Measurements from ENCODE around the gene JARID2. TPM values are rescaled to one million over a fixed set of nuclear protein-coding genes. Genes with fewer than 3 reads are reported as not detected.

JARID2 gene
- total and polyA plus RNA-seq, 9 of the 15 experiments (the other 6 are each of a cell fraction or from before 2014, with no cell fraction given): 5.0 to 29.0 (median 15.6) TPM

DNA sequence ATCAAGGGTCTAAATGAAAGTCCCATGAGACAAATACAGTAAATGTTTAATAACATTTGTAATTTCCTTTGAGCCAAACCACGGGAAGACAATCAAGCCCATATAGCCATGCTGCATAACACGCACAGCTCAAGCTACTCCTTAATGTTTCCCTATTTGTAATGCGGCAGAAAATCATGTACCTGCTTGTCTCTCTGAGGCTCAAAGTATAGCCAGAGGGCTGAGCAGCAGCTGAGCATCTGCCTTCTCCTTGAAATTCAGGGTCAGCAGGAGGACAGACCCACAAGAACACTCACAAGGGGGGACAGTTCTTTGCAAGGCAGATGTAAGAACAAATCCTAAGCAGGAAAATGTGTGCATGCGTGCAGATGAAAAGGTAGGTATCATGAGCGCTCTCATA lies 45.8 kb upstream of the JARID2 start:
- no peak overlapping the region for H3K4me2 ChIP-seq (ENCODE audit: insufficient read depth, low read length)
- intact Hi-C loops (cut with micrococcal nuclease): no loop called here
- H3K79me2 ChIP-seq (ENCODE audit: control insufficient read depth, insufficient read depth, low read length): no peaks in the 10 kb centered on the region
- no peaks in the 10 kb centered on the region for H3K27me3 ChIP-seq (ENCODE audit: control insufficient read depth in 2 of 2, insufficient read depth in 2 of 2, low read length in 2 of 2)
- ATAC-seq (no peak), FAIRE-seq (no peak), DNase-seq (ENCODE audit: extremely low read depth in 1 of 4, low spot score in 3 of 4) (no peak)
- H3K9ac ChIP-seq (ENCODE audit: insufficient read depth in 1 of 2, low read depth in 2 of 2, low read length in 2 of 2): no peak overlapping the region
- H3K4me1 ChIP-seq (replicated peaks in 1 of 2; ENCODE audit: control insufficient read depth in 2 of 2, insufficient read depth in 2 of 2, low read length in 2 of 2): no peaks in the 10 kb centered on the region
- no peak for TF ChIP-seq HNRNPH1 (optimal IDR thresholded peaks at IDR 0.05; ENCODE audit: low read depth, low read length)
- WGBS (ENCODE audit: insufficient coverage, low coverage, missing lambda C conversion rate): 63% methylated on average over 5 of the region's 5 CpGs
- no peaks in the 10 kb centered on the region for H4K20me1 ChIP-seq (replicated peaks; ENCODE audit: control insufficient read depth, insufficient read depth, low read length)
- POLR2A ChIA-PET: interaction anchor here (0.6 to 1.1 kb wide), 5 partner anchors 10 to 592 kb away, joined by 3 read pairs; no protein-coding TSS in a partner anchor
- H3K4me3 ChIP-seq: no peak overlapping the region
- H3K9me3 ChIP-seq (replicated peaks; ENCODE audit: control insufficient read depth, insufficient read depth, low read depth, low read length): no peaks in the 10 kb centered on the region
- in situ Hi-C loops (cut with MboI): no loop called here
- CTCF ChIA-PET (ENCODE audit: low intra/inter-chr PET ratio): no interaction called here
- no TSS peak for BruUV-seq (replicated peaks)
- H3K36me3 ChIP-seq (ENCODE audit: control insufficient read depth, insufficient read depth, low read length): no peaks in the 10 kb centered on the region
- no peaks in the 10 kb centered on the region for H3K9me1 ChIP-seq (ENCODE audit: control insufficient read depth, insufficient read depth, low read length)
- H2AFZ ChIP-seq (ENCODE audit: low read depth, low read length): peak overlapping the region; percentile 26; the same call in 1 of the 2 replicates
- no peak overlapping the region for H3K27ac ChIP-seq (ENCODE audit: extremely low read depth, low read depth, low read length)

GRCh38 chr6:15205321-15205720 lies 40.5 kb upstream of the JARID2 start:
- in situ Hi-C loops (cut with MboI): no loop called here

More at GRCh38 chr6:15205321-15205720, 40.5 kb upstream of the JARID2 start:
- H3K9me1 ChIP-seq (ENCODE audit: control insufficient read depth, insufficient read depth, low read length): no peaks in the 10 kb centered on the region
- no peak for ATAC-seq
- no peak overlapping the region; the same call in 1 of the 2 replicates for H2AFZ ChIP-seq (ENCODE audit: low read depth, low read length)
- no peaks in the 10 kb centered on the region for H3K36me3 ChIP-seq (ENCODE audit: control insufficient read depth, insufficient read depth, low read length)
- no peak for FAIRE-seq
- TF ChIP-seq TAF1 (IDR thresholded peaks at IDR 0.05; ENCODE audit: control insufficient read depth, extremely low read depth, insufficient read depth, low read length, severe bottlenecking): no peak
- TF ChIP-seq BRF1 (IDR thresholded peaks at IDR 0.05; ENCODE audit: borderline replicate concordance, extremely low read depth, insufficient read length): no peak
- TF ChIP-seq TAL1 (IDR thresholded peaks at IDR 0.05): no peak
- TF ChIP-seq, protein P1, sequence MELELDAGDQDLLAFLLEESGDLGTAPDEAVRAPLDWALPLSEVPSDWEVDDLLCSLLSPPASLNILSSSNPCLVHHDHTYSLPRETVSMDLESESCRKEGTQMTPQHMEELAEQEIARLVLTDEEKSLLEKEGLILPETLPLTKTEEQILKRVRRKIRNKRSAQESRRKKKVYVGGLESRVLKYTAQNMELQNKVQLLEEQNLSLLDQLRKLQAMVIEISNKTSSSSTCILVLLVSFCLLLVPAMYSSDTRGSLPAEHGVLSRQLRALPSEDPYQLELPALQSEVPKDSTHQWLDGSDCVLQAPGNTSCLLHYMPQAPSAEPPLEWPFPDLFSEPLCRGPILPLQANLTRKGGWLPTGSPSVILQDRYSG (tag; conservative IDR thresholded peaks at IDR 0.05; ENCODE audit: low read depth): no peak
- no peak for TF ChIP-seq SMAD1 (IDR thresholded peaks at IDR 0.05; ENCODE audit: low read depth, low read length, partially characterized antibody)
- no peak for TF ChIP-seq ETV1 (tag; conservative IDR thresholded peaks at IDR 0.05; ENCODE audit: low read depth)
- no peak for TF ChIP-seq CTBP1 (IDR thresholded peaks at IDR 0.05; ENCODE audit: borderline replicate concordance)
- no peak for TF ChIP-seq GATA2 (CRISPR knock-in tag; IDR thresholded peaks at IDR 0.05)
- no peak for TF ChIP-seq SIN3B (IDR thresholded peaks at IDR 0.05; ENCODE audit: low read depth)
- no peak for TF ChIP-seq MXI1 (IDR thresholded peaks at IDR 0.05; ENCODE audit: low read depth, low read length)
- no peak overlapping the region for H3K4me2 ChIP-seq (ENCODE audit: insufficient read depth, low read length)
- DNase-seq (ENCODE audit: extremely low read depth in 1 of 4, low spot score in 3 of 4): no peak
- H3K27me3 ChIP-seq (ENCODE audit: control insufficient read depth in 2 of 2, insufficient read depth in 2 of 2, low read length in 2 of 2): no peaks in the 10 kb centered on the region
- H3K79me2 ChIP-seq (ENCODE audit: control insufficient read depth, insufficient read depth, low read length): no peaks in the 10 kb centered on the region
- no peaks in the 10 kb centered on the region; a peak in 1 of 5 replicates for H3K4me1 ChIP-seq (replicated peaks in 1 of 2; ENCODE audit: control insufficient read depth in 2 of 2, insufficient read depth in 2 of 2, low read length in 2 of 2)
- CTCF ChIA-PET (ENCODE audit: low intra/inter-chr PET ratio): no interaction called here
- WGBS (ENCODE audit: insufficient coverage, low coverage, missing lambda C conversion rate): 57% methylated on average over 4 of the region's 4 CpGs
- no peaks in the 10 kb centered on the region for H3K9me3 ChIP-seq (replicated peaks; ENCODE audit: control insufficient read depth, insufficient read depth, low read depth, low read length)
- no peak overlapping the region for H3K9ac ChIP-seq (ENCODE audit: insufficient read depth in 1 of 2, low read depth in 2 of 2, low read length in 2 of 2)
- no peak overlapping the region for H3K4me3 ChIP-seq
- no peaks in the 10 kb centered on the region for H4K20me1 ChIP-seq (replicated peaks; ENCODE audit: control insufficient read depth, insufficient read depth, low read length)
- no TSS peak for BruUV-seq (replicated peaks)
- no peak overlapping the region for H3K27ac ChIP-seq (ENCODE audit: extremely low read depth, low read depth, low read length)
- POLR2A ChIA-PET: interaction anchor here (0.6 to 0.9 kb wide), 2 partner anchors 128 to 748 kb away, joined by 3 to 4 read pairs; no protein-coding TSS in a partner anchor
- intact Hi-C loops (cut with micrococcal nuclease): no loop called here

Measured in K562 (cell line).